Stomach (tissue), 9 donors: ENCODE measurements around the gene MAGIX. TPM values are rescaled to one million over a fixed set of nuclear protein-coding genes. Genes with fewer than 3 reads are reported as not detected.

Experiments used
- DNase-seq, 2 donors: peaks; one replicate each; pipeline versions ENCODE4 v3.0.0 to v3.0.0-alpha.2; 2013 to 2019
- H3K27ac ChIP-seq, 5 donors: fragments of 200-600 bp in 4 of 5; sonication (generic) in 4 of 5; one replicate each; pipeline ENCODE4 v1.5.1; 2013 to 2019; ENCODE audit warnings: mild to moderate bottlenecking in 1 of 5, moderate library complexity in 1 of 5
- H3K27me3 ChIP-seq, 3 donors: fragments of 200-600 bp; sonication (generic); one replicate each; pipeline ENCODE4 v1.5.1; 2017 to 2019; ENCODE audit warnings: mixed run types in 1 of 3
- H3K36me3 ChIP-seq, 4 donors: fragments of 200-600 bp; sonication (generic); 1 replicate in 3 of 4; 2 replicates in 1 of 4; pipeline ENCODE4 v1.5.1; 2016 to 2019
- H3K4me1 ChIP-seq, 4 donors: fragments of 200-600 bp; sonication (generic); one replicate each; pipeline ENCODE4 v1.5.1; 2016 to 2019
- H3K4me3 ChIP-seq, 4 donors: fragments of 200-600 bp; sonication (generic) in 3 of 4; one replicate each; pipeline ENCODE4 v1.5.1; 2016 to 2019; ENCODE audit warnings: mild to moderate bottlenecking in 1 of 4
- H3K9me3 ChIP-seq, 4 donors: fragments of 200-600 bp; sonication (generic); one replicate each; pipeline ENCODE4 v1.5.1; 2016 to 2019
- EP300 ChIP-seq: sonication (generic); formaldehyde crosslinking; IDR thresholded peaks from one replicate; pipeline ENCODE4 v1.6.1; 2017; ENCODE audit warnings: antibody characterized with exemption
- POLR2A ChIP-seq, 4 donors: fragments of 450-650 bp; IDR thresholded peaks; one replicate each; pipeline ENCODE4 v1.6.1; 2016; ENCODE audit warnings: antibody characterized with exemption in 4 of 4, control low read depth in 2 of 4, mild to moderate bottlenecking in 1 of 4, moderate library complexity in 1 of 4
- POLR2AphosphoS5 ChIP-seq, 3 donors: sonication (generic); formaldehyde crosslinking; IDR thresholded peaks; one replicate each; pipeline ENCODE4 v1.6.1; 2016; ENCODE audit warnings: antibody characterized with exemption in 3 of 3
- WGBS, 5 donors: extraction: QIAGEN DNeasy Blood & Tissue Kit in 3 of 5; methylation state at CpG; one replicate each; pipeline versions ENCODE4 v1.1.5 to v1.1.7; 2013 to 2018; 5-methylcytosine and 5-hydroxymethylcytosine counted together
- intact Hi-C: fragments of 100-400 bp; cut with DNase I; formaldehyde crosslinking; loops from one replicate; pipeline ENCODE4 v1.15.1; 2023; ENCODE audit warnings: low total_unique reads
- polyA plus RNA-seq, 3 donors: library from polyadenylated mRNA; stranded (reverse); fragments of 200-250 nt; gene quantifications; one replicate each; pipeline ENCODE4 v1.2.3, GENCODE V29; 2013
- total RNA-seq, 5 donors: library from RNA; depleted of rRNA; stranded (reverse); fragments of >200 nt; gene quantifications; one replicate each; pipeline versions ENCODE4 v1.1.0 to v1.2.3, GENCODE V29; 2014 to 2016
- TF ChIP-seq, protein P1 (sequence below), 7 experiments: fragments of 450-650 bp in 4 of 7; fragments of 200-600 bp in 3 of 7; sonication (generic) in 3 of 7; IDR thresholded peaks; one replicate each; pipeline ENCODE4 v1.5.1; 2016 to 2019; ENCODE audit warnings: antibody characterized with exemption in 7 of 7, control low read depth in 2 of 7, mild to moderate bottlenecking in 1 of 7
- donor health status: healthy with polysubstance abuse.
- donor health status: Bipolar disorder and iron deficiency.
- donor health status: healthy.

MAGIX gene
- total and polyA plus RNA-seq, 8 donors = 4.7 to 43.2 (median 25.2) TPM

GRCh38 chrX:49186125-49187027 is 23.8 kb downstream of the MAGIX start, which contains the start of gene PRICKLE3:
Gene PRICKLE3, minus strand, starts transcription at chrX:49186373. Its CDS starts 76 bp downstream, at chrX:49186297.
- Histone ChIP-seq H3K27me3 (no peaks in the 10 kb centered on the region), H3K27ac (peak within 1 kb of the TSS; percentile 76 to 87 (median 86)), H3K4me1 (peaks cover 9 to 34% (median 20%) of the 10 kb centered on the region in 4 donors), H3K9me3 (peaks cover 0 to 3% (median 1%) of the 10 kb centered on the region in 4 donors), H3K36me3 (peaks cover 4 to 21% (median 15%) of the 10 kb centered on the region in 4 donors), H3K4me3 (peak within 1 kb of the TSS; percentile 48 to 58 (median 54))
- peak; percentile 86 to 89 for DNase-seq
- 10 to 48% (median 24%) methylated on average over 15 to 62 of the region's 62 CpGs for WGBS, 5 donors
- TF ChIP-seq POLR2A (IDR thresholded peaks at IDR 0.05) (no peak), POLR2AphosphoS5 (IDR thresholded peaks at IDR 0.05) (peak in 2 of 3 donors; percentile 67 to 73), EP300 (no peak)
- TF ChIP-seq, protein P1, sequence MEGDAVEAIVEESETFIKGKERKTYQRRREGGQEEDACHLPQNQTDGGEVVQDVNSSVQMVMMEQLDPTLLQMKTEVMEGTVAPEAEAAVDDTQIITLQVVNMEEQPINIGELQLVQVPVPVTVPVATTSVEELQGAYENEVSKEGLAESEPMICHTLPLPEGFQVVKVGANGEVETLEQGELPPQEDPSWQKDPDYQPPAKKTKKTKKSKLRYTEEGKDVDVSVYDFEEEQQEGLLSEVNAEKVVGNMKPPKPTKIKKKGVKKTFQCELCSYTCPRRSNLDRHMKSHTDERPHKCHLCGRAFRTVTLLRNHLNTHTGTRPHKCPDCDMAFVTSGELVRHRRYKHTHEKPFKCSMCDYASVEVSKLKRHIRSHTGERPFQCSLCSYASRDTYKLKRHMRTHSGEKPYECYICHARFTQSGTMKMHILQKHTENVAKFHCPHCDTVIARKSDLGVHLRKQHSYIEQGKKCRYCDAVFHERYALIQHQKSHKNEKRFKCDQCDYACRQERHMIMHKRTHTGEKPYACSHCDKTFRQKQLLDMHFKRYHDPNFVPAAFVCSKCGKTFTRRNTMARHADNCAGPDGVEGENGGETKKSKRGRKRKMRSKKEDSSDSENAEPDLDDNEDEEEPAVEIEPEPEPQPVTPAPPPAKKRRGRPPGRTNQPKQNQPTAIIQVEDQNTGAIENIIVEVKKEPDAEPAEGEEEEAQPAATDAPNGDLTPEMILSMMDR (IDR thresholded peaks at IDR 0.05) = peak in 2 of 7 experiments; percentile 32 to 42
- intact Hi-C loops = no loop called here

DNA sequence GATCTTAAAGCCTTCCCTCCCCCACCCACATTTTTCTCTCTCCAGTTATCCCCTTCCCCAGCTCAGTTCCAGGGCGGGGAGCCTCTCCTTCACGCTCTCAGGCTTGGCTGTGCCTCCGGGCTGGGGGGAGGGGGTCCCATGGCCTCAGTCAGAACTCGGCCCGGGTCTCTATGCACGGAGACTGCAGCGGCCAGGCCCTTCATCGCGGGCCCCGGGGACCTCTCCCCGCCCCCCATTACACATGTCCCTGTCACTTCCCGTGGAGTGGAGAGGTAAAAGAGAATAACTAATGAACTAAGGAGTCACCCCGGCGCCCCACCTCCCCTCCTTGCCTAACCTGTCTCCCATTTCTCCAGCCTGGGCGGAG is 24.5 kb downstream of the MAGIX start:
- peaks cover 9 to 35% (median 25%) of the 10 kb centered on the region in 4 donors for H3K4me1 ChIP-seq
- peak overlapping the region in 4 of 5 donors; percentile 76 to 86 (median 84) for H3K27ac ChIP-seq
- H3K27me3 ChIP-seq = no peaks in the 10 kb centered on the region
- peaks cover 0 to 8% (median 3%) of the 10 kb centered on the region in 4 donors for H3K9me3 ChIP-seq
- peaks cover 4 to 17% (median 13%) of the 10 kb centered on the region in 4 donors for H3K36me3 ChIP-seq
- intact Hi-C loops = no loop called here
- no peak overlapping the region for H3K4me3 ChIP-seq
- peak in 1 of 2 donors; percentile 32 for DNase-seq
- WGBS, 5 donors = 57 to 72% (median 64%) methylated on average over 5 to 15 of the region's 15 CpGs
- TF ChIP-seq POLR2AphosphoS5 (IDR thresholded peaks at IDR 0.05) (no peak), POLR2A (IDR thresholded peaks at IDR 0.05) (no peak), EP300 (no peak)
- TF ChIP-seq, protein P1 (IDR thresholded peaks at IDR 0.05) = no peak

DNA sequence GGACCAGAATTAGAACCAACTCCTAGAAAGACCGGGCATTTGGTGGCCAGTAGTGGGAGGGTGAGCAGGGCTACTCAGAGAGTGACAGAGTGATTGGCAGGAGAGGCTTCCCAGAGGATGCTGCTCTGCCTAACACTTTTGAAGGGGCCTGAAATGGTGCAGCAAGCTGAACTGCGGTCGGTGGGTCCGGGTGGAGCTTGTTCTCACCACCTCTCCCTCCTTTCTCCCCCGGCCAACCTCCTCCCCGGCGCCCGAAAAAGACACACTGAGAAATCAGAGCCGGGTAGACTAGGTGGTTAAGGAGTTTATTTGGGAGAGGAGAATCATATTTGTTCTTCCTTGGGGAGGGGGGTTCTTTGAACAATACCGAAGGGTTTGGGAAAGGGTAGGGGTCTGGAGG is 25.0 kb downstream of the MAGIX start:
- WGBS, 5 donors = 72 to 84% (median 77%) methylated on average over 6 to 10 of the region's 10 CpGs
- H3K4me1 ChIP-seq = peaks cover 9 to 40% (median 28%) of the 10 kb centered on the region in 4 donors
- intact Hi-C loops = no loop called here
- DNase-seq = no peak
- peaks cover 0 to 8% (median 3%) of the 10 kb centered on the region in 4 donors for H3K9me3 ChIP-seq
- no peak overlapping the region for H3K4me3 ChIP-seq
- peak overlapping the region in 3 of 5 donors; percentile 82 to 86 (median 86) for H3K27ac ChIP-seq
- H3K36me3 ChIP-seq = peaks cover 4 to 12% (median 10%) of the 10 kb centered on the region in 4 donors
- no peaks in the 10 kb centered on the region for H3K27me3 ChIP-seq
- TF ChIP-seq EP300 (no peak), POLR2A (IDR thresholded peaks at IDR 0.05) (no peak)
- TF ChIP-seq, protein P1 (IDR thresholded peaks at IDR 0.05) = no peak

DNA sequence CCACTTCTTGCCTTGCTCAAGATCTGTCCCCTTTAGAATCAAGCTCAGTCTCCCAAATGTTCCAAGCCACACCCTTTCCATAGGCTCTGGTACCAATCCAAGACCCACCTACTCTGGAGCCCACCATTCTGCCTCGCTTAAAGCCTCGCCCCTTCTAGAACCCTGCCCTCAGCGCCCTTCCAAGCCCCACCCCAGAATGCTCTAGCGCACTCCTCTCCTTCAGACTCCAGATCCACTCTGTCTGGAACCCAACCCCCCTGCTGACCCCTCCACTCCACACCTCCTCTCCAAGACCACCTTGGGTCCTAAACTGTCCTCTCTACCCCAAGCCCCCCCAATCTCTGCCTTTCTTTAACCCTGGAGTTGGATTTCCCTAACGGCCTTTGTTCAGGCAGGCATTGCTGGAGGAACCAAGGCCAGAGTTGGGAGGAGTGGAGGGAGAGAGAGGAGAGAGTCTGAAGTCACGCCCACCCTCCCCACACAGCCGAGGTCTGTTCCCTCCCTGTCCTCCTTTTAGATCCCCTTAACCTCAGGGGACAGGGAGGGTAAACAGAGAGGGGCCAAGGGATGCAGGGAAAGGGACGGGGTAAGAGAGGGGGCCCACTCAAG is 26.0 kb downstream of the MAGIX start:
- no peak overlapping the region for H3K4me3 ChIP-seq
- H3K9me3 ChIP-seq = peaks cover 0 to 8% (median 3%) of the 10 kb centered on the region in 4 donors
- H3K36me3 ChIP-seq = peaks cover 0 to 4% (median 2%) of the 10 kb centered on the region in 4 donors
- intact Hi-C loops = no loop called here
- peaks cover 9 to 43% (median 28%) of the 10 kb centered on the region in 4 donors for H3K4me1 ChIP-seq
- 59 to 71% (median 64%) methylated on average over 8 of the region's 8 CpGs for WGBS, 5 donors
- TF ChIP-seq, protein P1 (IDR thresholded peaks at IDR 0.05) = no peak
- no peak for TF ChIP-seq POLR2A (IDR thresholded peaks at IDR 0.05)
- TF ChIP-seq POLR2AphosphoS5 (IDR thresholded peaks at IDR 0.05) = no peak
- TF ChIP-seq EP300 = no peak
- no peaks in the 10 kb centered on the region for H3K27me3 ChIP-seq
- peak overlapping the region in 1 of 5 donors; percentile 20 for H3K27ac ChIP-seq
- no peak for DNase-seq
